Right lobe of liver (tissue), 6 donors: Measurements from ENCODE around the gene MOB2. TPM values are rescaled to one million over a fixed set of nuclear protein-coding genes. Genes with fewer than 3 reads are reported as not detected.
"Not testable (repeated sequence)": the region's sequence is repeated elsewhere in the genome, so short reads cannot be mapped to it uniquely, and the experiment has no call there.

Experiments
- ATAC-seq, 4 donors: fragments of 200-7000 bp; cut with Tn5 transposase; one replicate each; pipeline ENCODE4 v1.9.1; 2020; ENCODE audit warnings: mild to moderate bottlenecking in 4 of 4, moderate library complexity in 4 of 4
- DNase-seq, 3 donors: peaks; one replicate each; pipeline ENCODE4 v3.0.0-alpha.2; 2020
- H3K27ac ChIP-seq, 3 donors: fragments of 200-600 bp; one replicate each; pipeline ENCODE4 v1.8.0; 2022
- H3K27me3 ChIP-seq, 2 donors: fragments of 200-600 bp; one replicate each; pipeline ENCODE4 v1.8.0; 2022
- H3K36me3 ChIP-seq, 4 donors: fragments of 200-600 bp; sonication (generic) in 1 of 4; one replicate each; pipeline versions ENCODE4 v1.5.1 to v1.8.0; 2017 to 2022; ENCODE audit warnings: control low read depth in 1 of 4
- H3K4me1 ChIP-seq, 4 donors: fragments of 200-600 bp; sonication (generic) in 1 of 4; one replicate each; pipeline versions ENCODE4 v1.5.1 to v1.8.0; 2017 to 2022; ENCODE audit warnings: control low read depth in 1 of 4
- H3K4me3 ChIP-seq, 3 donors: fragments of 200-600 bp; one replicate each; pipeline ENCODE4 v1.8.0; 2022
- H3K9me3 ChIP-seq, 4 donors: fragments of 200-600 bp; sonication (generic) in 1 of 4; one replicate each; pipeline versions ENCODE4 v1.5.1 to v1.8.0; 2017 to 2022; ENCODE audit warnings: control low read depth in 1 of 4
- POLR2A ChIP-seq: fragments of 450-650 bp; IDR thresholded peaks from one replicate; pipeline ENCODE4 v1.6.1; 2017; ENCODE audit warnings: antibody characterized with exemption, mild to moderate bottlenecking
- WGBS: methylation state at CpG from one replicate; pipeline ENCODE4 v1.1.6; 2018; ENCODE audit warnings: low coverage, low lambda C conversion rate; ENCODE audit not compliant: insufficient coverage; ENCODE audit errors: missing lambda C conversion rate; 5-methylcytosine and 5-hydroxymethylcytosine counted together
- intact Hi-C, 2 donors: fragments of 100-400 bp; cut with DNase I; formaldehyde crosslinking; loops; one replicate each; pipeline versions ENCODE4 v1.11.2 to v1.14.1; 2022
- total RNA-seq, 6 experiments: library from RNA; depleted of rRNA in 2 of 6; stranded (reverse); fragments of >200 nt in 2 of 6; fragmentation: NEBNext Ultra II Directional in 3 of 6; extraction: Animal tissue kit (Norgen Biotek cat#: 25700) in 3 of 6; gene quantifications; one replicate each; pipeline versions ENCODE4 v1.1.0 to v1.2.4, GENCODE V29; 2016 to 2023
- TF ChIP-seq, protein P1 (sequence below), 4 donors: fragments of 200-600 bp in 3 of 4; fragments of 450-650 bp in 1 of 4; IDR thresholded peaks; one replicate each; pipeline versions ENCODE4 v1.5.1 to v1.8.0; 2016 to 2022; ENCODE audit warnings: antibody characterized with exemption in 4 of 4, mild to moderate bottlenecking in 2 of 4
- donor health status: DM: no; HTN: yes; CAD: no.
- donor health status: DM: no; HTN: no; CAD: no.
- donor health status: DM: no; HTN: no; CAD: no.
- donor health status: DM: no; HTN: yes; CAD: no.
- donor health status: DM: no; HTN: yes; CAD: no.

MOB2 gene
- total RNA-seq, 6 experiments from 2014 or later = 8.5 to 17.0 (median 14.1) TPM

DNA sequence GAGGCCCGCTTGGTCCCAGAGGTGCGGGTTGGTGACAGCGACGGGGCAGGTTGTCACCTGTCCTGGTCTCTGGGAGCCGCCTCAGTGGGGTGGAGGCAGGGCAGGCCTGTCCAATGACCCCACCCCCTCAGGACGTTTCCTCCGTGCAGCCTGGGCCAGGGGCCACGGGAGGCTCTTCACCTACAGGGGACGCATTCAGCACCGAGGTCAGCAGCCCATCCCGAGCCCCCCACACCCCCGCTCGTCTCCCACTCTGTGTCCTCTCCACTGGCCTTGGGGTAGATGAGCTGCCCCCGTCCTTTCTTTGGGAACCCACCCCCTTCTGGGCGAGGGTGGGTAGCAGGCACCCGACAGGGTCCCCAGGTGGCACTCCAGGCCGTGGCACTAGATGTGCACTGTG lies 61.1 kb downstream of the MOB2 start:
- Histone ChIP-seq H3K27me3 (no peaks in the 10 kb centered on the region), H3K4me3 (no peak overlapping the region), H3K4me1 (no peaks in the 10 kb centered on the region), H3K36me3 (no peaks in the 10 kb centered on the region), H3K27ac (no peak overlapping the region), H3K9me3 (no peaks in the 10 kb centered on the region)
- intact Hi-C loops = no loop called here
- DNase-seq (no peak), ATAC-seq (no peak)
- TF ChIP-seq POLR2A = no peak
- TF ChIP-seq, protein P1, sequence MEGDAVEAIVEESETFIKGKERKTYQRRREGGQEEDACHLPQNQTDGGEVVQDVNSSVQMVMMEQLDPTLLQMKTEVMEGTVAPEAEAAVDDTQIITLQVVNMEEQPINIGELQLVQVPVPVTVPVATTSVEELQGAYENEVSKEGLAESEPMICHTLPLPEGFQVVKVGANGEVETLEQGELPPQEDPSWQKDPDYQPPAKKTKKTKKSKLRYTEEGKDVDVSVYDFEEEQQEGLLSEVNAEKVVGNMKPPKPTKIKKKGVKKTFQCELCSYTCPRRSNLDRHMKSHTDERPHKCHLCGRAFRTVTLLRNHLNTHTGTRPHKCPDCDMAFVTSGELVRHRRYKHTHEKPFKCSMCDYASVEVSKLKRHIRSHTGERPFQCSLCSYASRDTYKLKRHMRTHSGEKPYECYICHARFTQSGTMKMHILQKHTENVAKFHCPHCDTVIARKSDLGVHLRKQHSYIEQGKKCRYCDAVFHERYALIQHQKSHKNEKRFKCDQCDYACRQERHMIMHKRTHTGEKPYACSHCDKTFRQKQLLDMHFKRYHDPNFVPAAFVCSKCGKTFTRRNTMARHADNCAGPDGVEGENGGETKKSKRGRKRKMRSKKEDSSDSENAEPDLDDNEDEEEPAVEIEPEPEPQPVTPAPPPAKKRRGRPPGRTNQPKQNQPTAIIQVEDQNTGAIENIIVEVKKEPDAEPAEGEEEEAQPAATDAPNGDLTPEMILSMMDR (IDR thresholded peaks at IDR 0.05) = no peak
- WGBS = 60% methylated on average over 1 of the region's 17 CpGs

- Histone ChIP-seq H3K4me3 (no peak overlapping the region), H3K4me1 (no peaks in the 10 kb centered on the region), H3K27ac (no peak overlapping the region), H3K27me3 (no peaks in the 10 kb centered on the region), H3K9me3 (no peaks in the 10 kb centered on the region), H3K36me3 (no peaks in the 10 kb centered on the region)
- WGBS = no CpG with 5 or more reads among the region's 22 CpGs
- no peak for ATAC-seq
- no peak for TF ChIP-seq POLR2A
- TF ChIP-seq, protein P1 (IDR thresholded peaks at IDR 0.05) = no peak
- intact Hi-C loops = no loop called here
- no peak for DNase-seq
These were observed 61.6 kb downstream of the MOB2 start for GRCh38 chr11:1425006-1425405.

DNA sequence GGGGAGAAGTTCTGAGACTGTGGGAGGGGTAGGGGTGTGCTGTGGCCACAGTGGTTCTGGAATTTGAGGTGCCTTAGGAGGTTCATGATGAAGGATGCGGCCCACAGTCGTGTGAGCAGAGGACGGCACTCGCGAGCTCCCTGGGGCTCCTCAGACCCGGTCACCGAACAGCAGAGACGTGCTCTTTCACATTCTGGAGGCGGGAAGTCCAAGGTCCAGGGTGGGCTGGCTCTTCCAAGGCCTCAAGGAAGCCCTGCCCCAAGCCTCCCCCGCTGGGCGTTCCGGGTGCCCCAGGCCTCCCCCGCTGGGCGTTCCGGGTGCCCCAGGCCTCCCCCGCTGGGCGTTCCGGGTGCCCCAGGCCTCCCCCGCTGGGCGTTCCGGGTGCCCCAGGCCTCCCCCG lies 63.2 kb downstream of the MOB2 start:
- H3K36me3 ChIP-seq, DNase-seq, H3K27me3 ChIP-seq, intact Hi-C loops, ATAC-seq, H3K4me3 ChIP-seq, H3K27ac ChIP-seq, H3K4me1 ChIP-seq, H3K9me3 ChIP-seq: not testable (repeated sequence)
- no CpG with 5 or more reads among the region's 22 CpGs for WGBS

- H3K36me3 ChIP-seq = no peaks in the 10 kb centered on the region
- DNase-seq (no peak), ATAC-seq (no peak)
- H3K4me1 ChIP-seq = no peaks in the 10 kb centered on the region
- H3K27me3 ChIP-seq = no peaks in the 10 kb centered on the region
- H3K4me3 ChIP-seq = no peak overlapping the region
- WGBS = no CpG with 5 or more reads among the region's 15 CpGs
- H3K27ac ChIP-seq = no peak overlapping the region
- no peak for TF ChIP-seq POLR2A
- TF ChIP-seq, protein P1 (IDR thresholded peaks at IDR 0.05) = no peak
- no peaks in the 10 kb centered on the region for H3K9me3 ChIP-seq
- intact Hi-C loops = no loop called here
These were observed 63.6 kb downstream of the MOB2 start for GRCh38 chr11:1422981-1423380.

- ATAC-seq = peak in 1 of 4 donors; percentile 27
- Histone ChIP-seq H3K4me1 (no peaks in the 10 kb centered on the region), H3K9me3 (no peaks in the 10 kb centered on the region), H3K27ac (no peak overlapping the region), H3K36me3 (no peaks in the 10 kb centered on the region), H3K4me3 (no peak overlapping the region), H3K27me3 (no peaks in the 10 kb centered on the region)
- no peak for TF ChIP-seq POLR2A
- TF ChIP-seq, protein P1 (IDR thresholded peaks at IDR 0.05) = no peak
- intact Hi-C loops = no loop called here
- WGBS = no CpG with 5 or more reads among the region's 9 CpGs
- no peak for DNase-seq
These were observed 64.1 kb downstream of the MOB2 start for GRCh38 chr11:1422481-1422880.
